T-cell (primary cell): Measurements from ENCODE around the gene PPDPF. TPM values are rescaled to one million over a fixed set of nuclear protein-coding genes. Genes with fewer than 3 reads are reported as not detected.

Source experiments
- ATAC-seq, 4 experiments: fragments of 200-7000 bp in 3 of 4; fragments of 150-1000 bp in 1 of 4; cut with Tn5 transposase; replicated peaks in 1 of 4; 1 replicate in 3 of 4; 2 replicates in 1 of 4; pipeline ENCODE4 v1.10.0; 2021; ENCODE audit warnings: moderate library complexity in 3 of 4, mild to moderate bottlenecking in 2 of 4, moderate number of reproducible peaks in 1 of 4
- CTCF ChIA-PET, 2 donors: fragments of 300-600 bp; sonication (Branson Sonifier 250); formaldehyde crosslinking; loops; one replicate each; lab custom pipeline; 2022; ENCODE audit warnings: antibody characterized with exemption in 2 of 2; lab: Charles Lee
- POLR2A ChIA-PET, 2 donors: fragments of 300-600 bp; sonication (Branson Sonifier 250); formaldehyde crosslinking; loops; one replicate each; lab custom pipeline; 2022; ENCODE audit warnings: antibody characterized with exemption in 2 of 2; lab: Charles Lee
- DNase-seq, 35 experiments: peaks; one replicate each; pipeline versions ENCODE4 v3.0.0 to v3.0.0-alpha.2; 2013 to 2023
- H3K27ac ChIP-seq: one replicate; pipeline ENCODE4 v1.5.1; 2013; ENCODE audit warnings: low read length
- H3K27me3 ChIP-seq, 2 experiments: replicated peaks in 1 of 2; 1 replicate in 1 of 2; 2 replicates in 1 of 2; pipeline versions ENCODE4 v1.6.1 to v1.7.0; 2013; ENCODE audit warnings: low read length in 1 of 2, mixed read lengths in 1 of 2; ENCODE audit not compliant: control insufficient read depth in 2 of 2, insufficient read depth in 2 of 2; ENCODE audit errors: extremely low read depth in 1 of 2
- H3K36me3 ChIP-seq, 2 donors: 1 replicate in 1 of 2; 2 replicates in 1 of 2; pipeline versions ENCODE4 v1.6.1 to v1.7.0; 2013; ENCODE audit warnings: low read length in 1 of 2; ENCODE audit not compliant: control insufficient read depth in 2 of 2, insufficient read depth in 1 of 2; ENCODE audit errors: extremely low read depth in 1 of 2
- H3K4me1 ChIP-seq, 2 experiments: 1 replicate in 1 of 2; 2 replicates in 1 of 2; pipeline versions ENCODE4 v1.6.1 to v1.7.0; 2013; ENCODE audit warnings: low read length in 2 of 2, mixed read lengths in 1 of 2; ENCODE audit not compliant: insufficient read depth in 2 of 2, control insufficient read depth in 1 of 2; ENCODE audit errors: extremely low read depth in 1 of 2
- H3K4me3 ChIP-seq, 2 donors: 1 replicate in 1 of 2; 2 replicates in 1 of 2; pipeline versions ENCODE4 v1.5.1 to v1.7.0; 2013; ENCODE audit warnings: mild to moderate bottlenecking in 2 of 2, low read length in 1 of 2, moderate library complexity in 1 of 2; ENCODE audit not compliant: control insufficient read depth in 1 of 2; ENCODE audit errors: extremely low read depth in 1 of 2
- H3K9me3 ChIP-seq: 2 replicates; pipeline ENCODE4 v1.7.0; 2013
- H3K27ac Mint-ChIP-seq, 2 donors: one replicate each; pipeline ENCODE4 v1.8.0; 2020 to 2021; ENCODE audit warnings: mild to moderate bottlenecking in 2 of 2, mixed read lengths in 2 of 2
- H3K27me3 Mint-ChIP-seq, 2 donors: one replicate each; pipeline ENCODE4 v1.8.0; 2021 to 2022; ENCODE audit warnings: mixed read lengths in 2 of 2
- H3K36me3 Mint-ChIP-seq: one replicate; pipeline ENCODE4 v1.8.0; 2021; ENCODE audit warnings: mixed read lengths
- H3K4me1 Mint-ChIP-seq, 3 donors: one replicate each; pipeline ENCODE4 v1.8.0; 2020 to 2022; ENCODE audit warnings: mixed read lengths in 3 of 3, mild to moderate bottlenecking in 1 of 3
- H3K4me3 Mint-ChIP-seq, 3 donors: one replicate each; pipeline ENCODE4 v1.8.0; 2020 to 2022; ENCODE audit warnings: mild to moderate bottlenecking in 3 of 3, mixed read lengths in 3 of 3, moderate library complexity in 3 of 3
- H3K9me3 Mint-ChIP-seq, 3 donors: one replicate each; pipeline ENCODE4 v1.8.0; 2020 to 2022; ENCODE audit warnings: mixed read lengths in 3 of 3
- WGBS: methylation state at CpG from one replicate; pipeline ENCODE4 v1.1.5; 2013; ENCODE audit warnings: missing lambda C conversion rate; ENCODE audit not compliant: insufficient coverage; 5-methylcytosine and 5-hydroxymethylcytosine counted together
- total RNA-seq, 35 experiments: library from RNA in 6 of 35; stranded (reverse) in 6 of 35; fragments of 120-200 nt in 1 of 35; gene quantifications; one replicate each; pipeline versions ENCODE4 v1.2.1 to v1.2.4 and lab custom pipeline; 2013 to 2026

Gene PPDPF
- total RNA-seq, 5 donors from 2014 or later (not counting 1 experiment from before 2014, with no cell fraction given): 147 to 320 (median 300) TPM

- peaks cover 0 to 4% of the 10 kb centered on the region in 2 experiments for H3K27me3 ChIP-seq
- peaks cover 7 to 16% (median 8%) of the 10 kb centered on the region in 3 donors for H3K4me1 Mint-ChIP-seq
- H3K4me3 Mint-ChIP-seq: peak overlapping the region; percentile 57 to 73 (median 70)
- DNase-seq (peak; percentile 84 to 97 (median 90)), ATAC-seq (peak; percentile 87 to 91 (median 89))
- H3K27ac ChIP-seq: peak overlapping the region; percentile 73
- no peaks in the 10 kb centered on the region for H3K27me3 Mint-ChIP-seq
- POLR2A ChIA-PET: interaction anchor here in 1 of 2 donors (0.6 kb wide), 1 partner anchor 198 kb away, joined by 3 read pairs; no protein-coding TSS in a partner anchor
- CTCF ChIA-PET: interaction anchor here (0.7 to 2.3 kb wide), 12 partner anchors 13 to 499 kb away, joined by 3 to 22 read pairs (median 4); partner anchors contain the start of genes ARFRP1 (in 1 of the 2), HELZ2 (in 1 of the 2), RTEL1 (in 1 of the 2) and ZGPAT (in 1 of the 2)
- no peaks in the 10 kb centered on the region for H3K9me3 Mint-ChIP-seq
- peak overlapping the region; percentile 48 to 59 for H3K4me3 ChIP-seq
- peaks cover 7 to 36% of the 10 kb centered on the region in 2 experiments for H3K4me1 ChIP-seq
- WGBS: under 1% methylated on average over 26 of the region's 34 CpGs
- no peaks in the 10 kb centered on the region for H3K9me3 ChIP-seq
- no peaks in the 10 kb centered on the region for H3K36me3 ChIP-seq
- H3K27ac Mint-ChIP-seq: peak overlapping the region; percentile 73 to 77
- no peaks in the 10 kb centered on the region for H3K36me3 Mint-ChIP-seq
Observed at GRCh38 chr20:63537525-63538203, 17.1 kb downstream of the PPDPF start.

GRCh38 chr20:63538204-63539091 is 17.9 kb downstream of the PPDPF start:
- POLR2A ChIA-PET: interaction anchor here in 1 of 2 donors (0.5 kb wide), 1 partner anchor 12 kb away, joined by 3 read pairs; no protein-coding TSS in a partner anchor
- ATAC-seq (peak in 2 of 4 experiments; percentile 2 to 31), DNase-seq (peak in 31 of 35 experiments; percentile 40 to 79 (median 57))
- peak overlapping the region in 1 of 2 donors; percentile 73 for H3K27ac Mint-ChIP-seq
- 80% methylated on average over 6 of the region's 27 CpGs for WGBS
- H3K4me3 Mint-ChIP-seq: peak overlapping the region; percentile 57 to 73 (median 70)
- Histone ChIP-seq H3K4me1 (peaks cover 7 to 39% of the 10 kb centered on the region in 2 experiments), H3K36me3 (no peaks in the 10 kb centered on the region), H3K4me3 (peak overlapping the region in 1 of 2 donors; percentile 48), H3K27ac (peak overlapping the region; percentile 73), H3K9me3 (no peaks in the 10 kb centered on the region), H3K27me3 (peaks cover 0 to 4% of the 10 kb centered on the region in 2 experiments)
- H3K27me3 Mint-ChIP-seq: no peaks in the 10 kb centered on the region
- CTCF ChIA-PET: interaction anchor here (0.5 to 2.3 kb wide), 15 partner anchors 12 to 1129 kb away, joined by 3 to 22 read pairs (median 4); partner anchors contain the start of gene RTEL1 (in 1 of the 2)
- no peaks in the 10 kb centered on the region for H3K9me3 Mint-ChIP-seq
- H3K4me1 Mint-ChIP-seq: peaks cover 7 to 17% (median 8%) of the 10 kb centered on the region in 3 donors
- no peaks in the 10 kb centered on the region for H3K36me3 Mint-ChIP-seq

- no peak overlapping the region for H3K27ac Mint-ChIP-seq
- H3K27me3 ChIP-seq: peaks cover 0 to 4% of the 10 kb centered on the region in 2 experiments
- peaks cover 7 to 39% of the 10 kb centered on the region in 2 experiments for H3K4me1 ChIP-seq
- WGBS: 94% methylated on average over 10 of the region's 12 CpGs
- no peaks in the 10 kb centered on the region for H3K36me3 Mint-ChIP-seq
- DNase-seq (no peak), ATAC-seq (no peak)
- no peak overlapping the region for H3K4me3 Mint-ChIP-seq
- CTCF ChIA-PET: interaction anchor here in 1 of 2 donors (0.6 kb wide), 1 partner anchor 95 kb away, joined by 4 read pairs; no protein-coding TSS in a partner anchor
- no peaks in the 10 kb centered on the region for H3K9me3 Mint-ChIP-seq
- peaks cover 7 to 17% (median 14%) of the 10 kb centered on the region in 3 donors for H3K4me1 Mint-ChIP-seq
- H3K27me3 Mint-ChIP-seq: no peaks in the 10 kb centered on the region
- POLR2A ChIA-PET: interaction anchor here in 1 of 2 donors (0.5 kb wide), 1 partner anchor 12 kb away, joined by 3 read pairs; no protein-coding TSS in a partner anchor
- no peak overlapping the region for H3K4me3 ChIP-seq
- no peaks in the 10 kb centered on the region for H3K9me3 ChIP-seq
- H3K27ac ChIP-seq: no peak overlapping the region
- H3K36me3 ChIP-seq: no peaks in the 10 kb centered on the region
Observed at GRCh38 chr20:63539092-63539430, 18.5 kb downstream of the PPDPF start.

- Histone ChIP-seq H3K4me1 (peaks cover 7 to 39% of the 10 kb centered on the region in 2 experiments), H3K4me3 (no peak overlapping the region), H3K9me3 (no peaks in the 10 kb centered on the region), H3K36me3 (no peaks in the 10 kb centered on the region), H3K27me3 (peaks cover 0 to 4% of the 10 kb centered on the region in 2 experiments), H3K27ac (no peak overlapping the region)
- Mint-ChIP-seq H3K9me3 (no peaks in the 10 kb centered on the region), H3K4me1 (peaks cover 7 to 17% (median 14%) of the 10 kb centered on the region in 3 donors), H3K27me3 (no peaks in the 10 kb centered on the region), H3K36me3 (no peaks in the 10 kb centered on the region), H3K4me3 (no peak overlapping the region), H3K27ac (peak overlapping the region in 1 of 2 donors; percentile 28)
- no peak for DNase-seq
- ChIA-PET CTCF (no interaction called here), POLR2A (no interaction called here)
- WGBS: 89% methylated on average over 23 of the region's 29 CpGs
- ATAC-seq: no peak
Observed at GRCh38 chr20:63539441-63540370, 19.1 kb downstream of the PPDPF start.

GRCh38 chr20:63540417-63541186 is 20.0 kb downstream of the PPDPF start:
- Mint-ChIP-seq H3K4me3 (no peak overlapping the region), H3K27ac (peak overlapping the region in 1 of 2 donors; percentile 28), H3K27me3 (no peaks in the 10 kb centered on the region), H3K9me3 (no peaks in the 10 kb centered on the region), H3K4me1 (peaks cover 10 to 19% (median 14%) of the 10 kb centered on the region in 3 donors), H3K36me3 (no peaks in the 10 kb centered on the region)
- Histone ChIP-seq H3K27ac (no peak overlapping the region), H3K4me1 (peaks cover 7 to 39% of the 10 kb centered on the region in 2 experiments), H3K9me3 (no peaks in the 10 kb centered on the region), H3K4me3 (no peak overlapping the region), H3K27me3 (peaks cover 0 to 4% of the 10 kb centered on the region in 2 experiments), H3K36me3 (no peaks in the 10 kb centered on the region)
- ChIA-PET CTCF (no interaction called here), POLR2A (interaction anchor here in 1 of 2 donors (0.5 kb wide), 1 partner anchor 218 kb away, joined by 3 read pairs; no protein-coding TSS in a partner anchor)
- ATAC-seq (no peak), DNase-seq (no peak)
- WGBS: 83% methylated on average over 49 of the region's 49 CpGs
